ENCODE measurements around the gene PRSS35. TPM values are rescaled to one million over a fixed set of nuclear protein-coding genes. Genes with fewer than 3 reads are reported as not detected.
"Not testable (repeated sequence)": the region's sequence is repeated elsewhere in the genome, so short reads cannot be mapped to it uniquely, and the experiment has no call there.

Gene PRSS35
- total RNA-seq, 1 experiment from 2014 or later, result 0.18 TPM

GRCh38 chr6:83509441-83509840 is 2.9 kb upstream of the PRSS35 start:
- DNase-seq (ENCODE audit: low read depth, low spot score), result no peak
- in situ Hi-C loops (cut with HindIII; ENCODE audit: low pct_unique_long_range_greater_than_20kb, low sequenced_read_pairs), result loop anchor here (25.0 kb wide), 1 partner anchor 297 kb away; no protein-coding TSS in a partner anchor

- in situ Hi-C loops (cut with HindIII; ENCODE audit: low pct_unique_long_range_greater_than_20kb, low sequenced_read_pairs), result loop anchor here (25.0 kb wide), 1 partner anchor 298 kb away; no protein-coding TSS in a partner anchor
- no peak for DNase-seq (ENCODE audit: low read depth, low spot score)
These were observed 1.5 kb upstream of the PRSS35 start for GRCh38 chr6:83510791-83511190.

- no peak for DNase-seq (ENCODE audit: low read depth, low spot score)
- in situ Hi-C loops (cut with HindIII; ENCODE audit: low pct_unique_long_range_greater_than_20kb, low sequenced_read_pairs), result loop anchor here (25.0 kb wide), 1 partner anchor 299 kb away; no protein-coding TSS in a partner anchor
These were observed 1.1 kb upstream of the PRSS35 start for GRCh38 chr6:83511266-83511665.

GRCh38 chr6:83514466-83514865 is 2.1 kb downstream of the PRSS35 start:
- in situ Hi-C loops (cut with HindIII; ENCODE audit: low pct_unique_long_range_greater_than_20kb, low sequenced_read_pairs), result loop anchor here (25.0 kb wide), 1 partner anchor 302 kb away; no protein-coding TSS in a partner anchor
- DNase-seq (ENCODE audit: low read depth, low spot score), result no peak

GRCh38 chr6:83514866-83515466 is 2.6 kb downstream of the PRSS35 start:
- in situ Hi-C loops (cut with HindIII; ENCODE audit: low pct_unique_long_range_greater_than_20kb, low sequenced_read_pairs), result loop anchor here (25.0 kb wide), 1 partner anchor 303 kb away; no protein-coding TSS in a partner anchor
- DNase-seq (ENCODE audit: low read depth, low spot score), result peak; percentile 63

- DNase-seq (ENCODE audit: low read depth, low spot score), result no peak
- in situ Hi-C loops (cut with HindIII; ENCODE audit: low pct_unique_long_range_greater_than_20kb, low sequenced_read_pairs), result loop anchor here (25.0 kb wide), 1 partner anchor 305 kb away; no protein-coding TSS in a partner anchor
These were observed 5.2 kb downstream of the PRSS35 start for GRCh38 chr6:83517500-83517899.

- DNase-seq (ENCODE audit: low read depth, low spot score), result peak; percentile 40
- in situ Hi-C loops (cut with HindIII; ENCODE audit: low pct_unique_long_range_greater_than_20kb, low sequenced_read_pairs), result loop anchor here (25.0 kb wide), 1 partner anchor 307 kb away; no protein-coding TSS in a partner anchor
These were observed 6.6 kb downstream of the PRSS35 start for GRCh38 chr6:83518816-83519480.

GRCh38 chr6:83536034-83536646 is 23.8 kb downstream of the PRSS35 start:
- in situ Hi-C loops (cut with HindIII; ENCODE audit: low pct_unique_long_range_greater_than_20kb, low sequenced_read_pairs), result no loop called here
- DNase-seq (ENCODE audit: low read depth, low spot score), result peak; percentile 68

GRCh38 chr6:83536647-83537589 is 24.6 kb downstream of the PRSS35 start:
- in situ Hi-C loops (cut with HindIII; ENCODE audit: low pct_unique_long_range_greater_than_20kb, low sequenced_read_pairs), result no loop called here
- no peak for DNase-seq (ENCODE audit: low read depth, low spot score)

GRCh38 chr6:83539678-83540077 is 27.3 kb downstream of the PRSS35 start:
- in situ Hi-C loops (cut with HindIII; ENCODE audit: low pct_unique_long_range_greater_than_20kb, low sequenced_read_pairs), result no loop called here
- no peak for DNase-seq (ENCODE audit: low read depth, low spot score)

GRCh38 chr6:83546636-83547035 is 34.3 kb downstream of the PRSS35 start:
- no peak for DNase-seq (ENCODE audit: low read depth, low spot score)
- in situ Hi-C loops (cut with HindIII; ENCODE audit: low pct_unique_long_range_greater_than_20kb, low sequenced_read_pairs), result no loop called here

GRCh38 chr6:83550482-83550881 is 38.1 kb downstream of the PRSS35 start:
- DNase-seq (ENCODE audit: low read depth, low spot score); in situ Hi-C loops (cut with HindIII; ENCODE audit: low pct_unique_long_range_greater_than_20kb, low sequenced_read_pairs): not testable (repeated sequence)

- DNase-seq (ENCODE audit: low read depth, low spot score); in situ Hi-C loops (cut with HindIII; ENCODE audit: low pct_unique_long_range_greater_than_20kb, low sequenced_read_pairs): not testable (repeated sequence)
These were observed 39.4 kb downstream of the PRSS35 start for GRCh38 chr6:83551748-83552147.

GRCh38 chr6:83556871-83557270 is 44.5 kb downstream of the PRSS35 start:
- in situ Hi-C loops (cut with HindIII; ENCODE audit: low pct_unique_long_range_greater_than_20kb, low sequenced_read_pairs), result no loop called here
- no peak for DNase-seq (ENCODE audit: low read depth, low spot score)

GRCh38 chr6:83558975-83559374 is 46.6 kb downstream of the PRSS35 start:
- DNase-seq (ENCODE audit: low read depth, low spot score), result no peak
- in situ Hi-C loops (cut with HindIII; ENCODE audit: low pct_unique_long_range_greater_than_20kb, low sequenced_read_pairs), result no loop called here

- DNase-seq (ENCODE audit: low read depth, low spot score); in situ Hi-C loops (cut with HindIII; ENCODE audit: low pct_unique_long_range_greater_than_20kb, low sequenced_read_pairs): not testable (repeated sequence)
These were observed 59.4 kb downstream of the PRSS35 start for GRCh38 chr6:83571663-83572185.

GRCh38 chr6:83574783-83575182 is 62.4 kb downstream of the PRSS35 start:
- DNase-seq (ENCODE audit: low read depth, low spot score), result no peak
- in situ Hi-C loops (cut with HindIII; ENCODE audit: low pct_unique_long_range_greater_than_20kb, low sequenced_read_pairs), result no loop called here

Data from SK-MEL-5 (cell line).